ENCODE results near the gene NAV2. TPM values are rescaled to one million over a fixed set of nuclear protein-coding genes. Genes with fewer than 3 reads are reported as not detected.

Gene NAV2
- polyA plus RNA-seq, 1 donor (not counting 4 experiments of a cell fraction or from before 2014, with no cell fraction given): 4.0 TPM

DNA sequence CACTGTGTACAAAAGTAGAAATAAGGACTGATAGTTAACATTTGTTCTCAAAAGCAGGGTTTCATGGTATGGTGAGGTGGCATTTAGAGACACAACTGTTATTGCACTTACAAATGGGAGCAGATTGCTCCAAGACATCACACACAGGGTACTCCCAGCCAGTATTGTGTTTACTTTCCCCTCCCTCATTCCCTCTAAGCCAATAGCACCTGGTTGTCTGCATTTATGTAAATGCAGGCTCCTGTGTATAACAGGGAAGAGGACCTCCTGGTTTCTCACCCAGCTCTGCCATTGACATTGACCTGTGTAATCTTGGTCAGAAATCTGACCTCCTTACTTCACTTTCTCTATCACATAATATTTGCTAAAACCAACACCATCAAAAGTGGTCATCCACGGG is 154.4 kb downstream of the NAV2 start:
- Histone ChIP-seq H3K27me3 (ENCODE audit: control insufficient read depth, extremely low read depth, insufficient read depth, low read length) (no peaks in the 10 kb centered on the region), H4K20me1 (ENCODE audit: control insufficient read depth, extremely low read depth, insufficient read depth, low read length) (no peaks in the 10 kb centered on the region), H3K27ac (ENCODE audit: control insufficient read depth, insufficient read depth, low read length) (no peak overlapping the region), H3K9me3 (ENCODE audit: control insufficient read depth, low read depth, low read length) (no peaks in the 10 kb centered on the region), H3K79me2 (ENCODE audit: control insufficient read depth, insufficient read depth, low read length) (no peaks in the 10 kb centered on the region), H3K36me3 (ENCODE audit: control insufficient read depth in 2 of 2, extremely low read depth in 1 of 2, insufficient read depth in 2 of 2, low read length in 2 of 2) (no peaks in the 10 kb centered on the region), H3K4me3 (ENCODE audit: control insufficient read depth in 2 of 3, extremely low read depth in 1 of 3, insufficient read depth in 2 of 3, low read depth in 1 of 3, low read length in 3 of 3) (no peak overlapping the region), H3K9me1 (ENCODE audit: control insufficient read depth, extremely low read depth, insufficient read depth, low read length) (no peaks in the 10 kb centered on the region), H2AFZ (ENCODE audit: control insufficient read depth, low read length) (no peak overlapping the region), H3K4me2 (ENCODE audit: control insufficient read depth, extremely low read depth, insufficient read depth, low read depth, low read length) (no peak overlapping the region), H3K9ac (ENCODE audit: control insufficient read depth, extremely low read depth, insufficient read depth, low read length) (no peak overlapping the region), H3K4me1 (ENCODE audit: control insufficient read depth, extremely low read depth, insufficient read depth, low read length) (peaks cover 3% of the 10 kb centered on the region)
- dilution Hi-C loops (cut with MboI; ENCODE audit: extremely low pct_ligation_motif_present, low sequenced_read_pairs): no loop called here
- TF ChIP-seq CTCF (optimal IDR thresholded peaks at IDR 0.05 in 1 of 3, IDR thresholded peaks at IDR 0.05 in 1 of 3, conservative IDR thresholded peaks at IDR 0.05 in 1 of 3; ENCODE audit: extremely low read depth in 1 of 3, insufficient read depth in 2 of 3, low read length in 3 of 3) (no peak), EZH2 (IDR thresholded peaks at IDR 0.05; ENCODE audit: low read length) (no peak)
- DNase-seq (ENCODE audit: low read depth, low spot score) (no peak), FAIRE-seq (no peak)

- H3K36me3 ChIP-seq (ENCODE audit: control insufficient read depth in 2 of 2, extremely low read depth in 1 of 2, insufficient read depth in 2 of 2, low read length in 2 of 2): no peaks in the 10 kb centered on the region
- no peak overlapping the region for H3K9ac ChIP-seq (ENCODE audit: control insufficient read depth, extremely low read depth, insufficient read depth, low read length)
- H3K4me3 ChIP-seq (ENCODE audit: control insufficient read depth in 2 of 3, extremely low read depth in 1 of 3, insufficient read depth in 2 of 3, low read depth in 1 of 3, low read length in 3 of 3): no peak overlapping the region
- dilution Hi-C loops (cut with MboI; ENCODE audit: extremely low pct_ligation_motif_present, low sequenced_read_pairs): no loop called here
- no peak overlapping the region for H2AFZ ChIP-seq (ENCODE audit: control insufficient read depth, low read length)
- H3K4me1 ChIP-seq (ENCODE audit: control insufficient read depth, extremely low read depth, insufficient read depth, low read length): peaks cover 3% of the 10 kb centered on the region
- H3K9me3 ChIP-seq (ENCODE audit: control insufficient read depth, low read depth, low read length): no peaks in the 10 kb centered on the region
- no peaks in the 10 kb centered on the region for H3K27me3 ChIP-seq (ENCODE audit: control insufficient read depth, extremely low read depth, insufficient read depth, low read length)
- FAIRE-seq: no peak
- H3K79me2 ChIP-seq (ENCODE audit: control insufficient read depth, insufficient read depth, low read length): no peaks in the 10 kb centered on the region
- TF ChIP-seq EZH2 (IDR thresholded peaks at IDR 0.05; ENCODE audit: low read length): no peak
- no peak for TF ChIP-seq CTCF (optimal IDR thresholded peaks at IDR 0.05 in 1 of 3, IDR thresholded peaks at IDR 0.05 in 1 of 3, conservative IDR thresholded peaks at IDR 0.05 in 1 of 3; ENCODE audit: extremely low read depth in 1 of 3, insufficient read depth in 2 of 3, low read length in 3 of 3)
- H3K4me2 ChIP-seq (ENCODE audit: control insufficient read depth, extremely low read depth, insufficient read depth, low read depth, low read length): no peak overlapping the region
- no peaks in the 10 kb centered on the region for H4K20me1 ChIP-seq (ENCODE audit: control insufficient read depth, extremely low read depth, insufficient read depth, low read length)
- no peak overlapping the region for H3K27ac ChIP-seq (ENCODE audit: control insufficient read depth, insufficient read depth, low read length)
- DNase-seq (ENCODE audit: low read depth, low spot score): no peak
- H3K9me1 ChIP-seq (ENCODE audit: control insufficient read depth, extremely low read depth, insufficient read depth, low read length): no peaks in the 10 kb centered on the region
Observed at GRCh38 chr11:19868281-19868821, 155.7 kb downstream of the NAV2 start.
